ENCODE data around the gene ZNF700.
"Not testable (repeated sequence)": the region's sequence is repeated elsewhere in the genome, so short reads cannot be mapped to it uniquely, and the experiment has no call there.

ZNF700 gene

DNA sequence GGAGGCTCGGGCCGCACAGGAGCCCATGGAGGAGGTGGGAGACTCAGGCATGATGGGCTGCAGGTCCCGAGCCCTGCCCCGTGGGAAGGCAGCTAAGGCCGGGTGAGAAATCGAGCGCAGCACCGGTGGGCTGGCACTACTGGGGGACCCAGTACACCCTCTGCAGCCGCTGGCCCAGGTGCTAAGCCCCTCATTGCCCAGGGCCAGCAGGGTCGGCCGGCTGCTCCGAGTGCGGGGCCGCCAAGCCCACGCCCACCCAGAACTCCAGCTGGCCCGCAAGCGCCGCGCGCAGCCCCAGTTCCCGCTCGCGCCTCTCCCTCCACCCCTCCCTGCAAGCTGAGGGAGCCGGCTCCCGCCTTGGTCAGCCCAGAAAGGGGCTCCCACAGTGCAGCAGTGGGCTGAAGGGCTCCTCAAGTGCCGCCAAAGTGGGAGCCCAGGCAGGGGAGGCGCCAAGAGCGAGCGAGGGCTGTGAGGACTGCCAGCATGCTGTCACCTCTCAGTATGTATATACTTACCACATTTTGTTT, 16.5 kb downstream of the ZNF700 start:
- DNase-seq (ENCODE audit: low spot score): not testable (repeated sequence)

DNA sequence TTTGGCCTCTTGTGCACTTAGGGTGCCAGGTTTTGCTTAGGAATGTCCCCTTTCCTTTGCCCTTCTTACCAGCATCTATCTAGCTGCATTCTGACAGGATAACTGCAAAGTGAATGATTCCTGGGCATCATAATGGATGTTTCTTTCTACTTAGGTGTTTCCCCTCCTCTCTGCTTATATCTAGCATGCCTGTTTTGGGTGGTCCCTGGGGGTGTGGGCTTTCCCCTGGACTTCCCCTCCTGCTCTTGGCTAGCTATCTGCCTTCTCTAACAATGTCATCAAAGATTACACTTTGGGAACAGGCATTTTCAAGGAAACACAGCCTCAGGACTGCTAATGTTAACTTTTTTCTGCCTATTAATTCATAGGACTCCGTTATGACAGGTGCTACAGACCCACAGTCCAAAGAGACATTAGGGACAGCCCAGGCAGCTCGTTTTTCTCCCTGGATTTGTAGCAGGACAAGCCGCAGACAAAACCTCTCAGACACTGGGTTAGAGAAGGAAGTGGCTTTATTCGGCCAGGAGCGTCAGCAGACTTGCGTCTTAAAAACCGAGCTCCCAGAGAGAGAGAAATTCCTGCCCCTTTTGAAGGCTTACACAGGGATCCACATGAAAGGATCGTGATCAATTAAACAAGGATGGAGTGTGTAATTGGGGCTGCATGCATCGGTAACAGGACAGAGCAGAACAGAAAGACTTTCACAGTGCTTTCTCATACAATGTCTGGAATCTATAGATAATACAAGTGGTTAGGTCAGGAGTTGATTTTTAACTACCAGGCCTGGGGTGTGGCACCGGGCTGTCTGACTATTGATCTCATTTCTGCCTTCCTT, 17.3 kb downstream of the ZNF700 start:
- DNase-seq (ENCODE audit: low spot score): no peak

DNA sequence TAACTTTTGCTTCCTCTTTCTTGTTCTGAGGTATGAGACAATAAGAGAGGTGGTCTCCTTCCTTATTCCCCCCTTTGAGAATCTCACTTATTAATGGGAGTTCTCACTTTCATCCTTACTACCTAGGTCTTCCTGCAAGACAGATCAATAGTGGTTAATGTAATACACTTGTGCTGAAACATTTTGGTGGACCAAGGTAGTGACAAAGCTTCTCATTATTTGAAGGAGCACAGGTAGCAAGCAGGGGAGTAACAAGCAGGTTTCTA, 17.9 kb downstream of the ZNF700 start:
- DNase-seq (ENCODE audit: low spot score): no peak

DNA sequence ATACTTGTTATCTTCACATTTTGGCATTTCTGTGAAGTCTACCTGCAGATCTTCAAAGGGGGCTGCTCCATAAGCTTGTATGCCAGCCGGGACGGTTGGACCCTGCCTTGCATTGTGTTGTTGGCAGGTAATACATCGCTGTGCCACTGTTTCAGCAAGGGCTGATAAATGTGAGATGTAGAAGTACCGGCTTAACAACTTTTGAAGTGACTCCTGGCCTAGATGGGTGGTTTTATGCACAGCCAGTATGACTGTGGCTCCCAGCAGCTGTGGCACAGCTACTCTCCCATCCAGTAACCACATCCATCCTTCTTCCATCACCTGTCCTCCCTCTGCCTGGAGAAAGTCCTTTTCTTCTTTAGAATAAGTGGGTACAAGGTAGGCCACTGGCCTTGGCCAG, 19.7 kb downstream of the ZNF700 start:
- DNase-seq (ENCODE audit: low spot score): no peak

DNA sequence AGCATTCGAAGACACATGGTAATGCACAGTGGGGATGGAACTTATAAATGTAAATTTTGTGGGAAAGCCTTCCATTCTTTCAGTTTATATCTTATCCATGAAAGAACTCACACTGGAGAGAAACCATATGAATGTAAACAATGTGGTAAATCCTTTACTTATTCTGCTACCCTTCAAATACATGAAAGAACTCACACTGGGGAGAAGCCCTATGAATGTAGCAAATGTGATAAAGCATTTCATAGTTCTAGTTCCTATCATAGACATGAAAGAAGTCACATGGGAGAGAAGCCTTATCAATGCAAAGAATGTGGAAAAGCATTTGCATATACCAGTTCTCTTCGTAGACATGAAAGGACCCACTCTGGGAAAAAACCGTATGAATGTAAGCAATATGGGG, 23.7 kb downstream of the ZNF700 start:
- DNase-seq (ENCODE audit: low spot score): no peak

DNA sequence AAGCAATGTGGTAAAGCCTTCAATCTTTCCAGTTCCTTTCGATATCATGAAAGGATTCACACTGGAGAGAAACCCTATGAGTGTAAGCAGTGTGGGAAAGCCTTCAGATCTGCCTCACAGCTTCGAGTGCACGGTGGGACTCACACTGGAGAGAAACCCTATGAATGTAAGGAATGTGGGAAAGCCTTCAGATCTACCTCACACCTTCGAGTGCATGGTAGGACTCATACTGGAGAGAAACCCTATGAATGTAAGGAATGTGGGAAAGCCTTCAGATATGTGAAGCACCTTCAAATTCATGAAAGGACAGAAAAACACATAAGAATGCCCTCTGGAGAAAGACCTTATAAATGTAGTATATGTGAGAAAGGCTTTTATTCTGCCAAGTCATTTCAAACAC, 24.3 kb downstream of the ZNF700 start:
- DNase-seq (ENCODE audit: low spot score): no peak

DNA sequence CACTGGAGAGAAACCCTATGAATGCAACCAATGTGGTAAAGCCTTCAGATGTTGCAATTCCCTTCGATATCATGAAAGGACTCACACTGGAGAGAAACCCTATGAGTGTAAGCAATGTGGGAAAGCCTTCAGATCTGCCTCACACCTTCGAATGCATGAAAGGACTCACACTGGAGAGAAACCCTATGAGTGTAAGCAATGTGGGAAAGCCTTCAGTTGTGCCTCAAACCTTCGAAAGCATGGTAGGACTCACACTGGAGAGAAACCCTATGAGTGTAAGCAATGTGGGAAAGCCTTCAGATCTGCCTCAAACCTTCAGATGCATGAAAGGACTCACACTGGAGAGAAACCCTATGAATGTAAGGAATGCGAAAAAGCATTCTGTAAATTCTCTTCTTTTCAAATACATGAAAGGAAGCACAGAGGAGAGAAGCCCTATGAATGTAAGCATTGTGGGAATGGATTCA, 24.7 kb downstream of the ZNF700 start:
- not testable (repeated sequence) for DNase-seq (ENCODE audit: low spot score)

DNA sequence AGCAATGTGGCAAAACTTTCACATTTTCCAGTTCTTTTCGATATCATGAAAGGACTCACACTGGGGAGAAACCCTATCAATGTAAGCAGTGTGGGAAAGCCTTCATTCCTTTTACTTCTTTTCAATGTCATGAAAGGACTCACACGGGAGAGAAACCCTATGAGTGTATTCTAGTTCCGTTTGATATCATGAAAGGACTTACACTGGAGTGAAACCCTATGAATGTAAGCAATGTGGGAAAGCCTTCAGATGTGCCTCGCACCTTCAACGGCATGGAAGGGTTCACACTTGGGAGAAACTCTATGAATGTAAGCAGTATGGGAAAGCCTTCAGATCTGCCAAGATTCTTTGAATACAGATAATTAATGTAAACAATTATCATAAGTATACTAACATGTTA, 25.4 kb downstream of the ZNF700 start:
- no peak for DNase-seq (ENCODE audit: low spot score)

DNA sequence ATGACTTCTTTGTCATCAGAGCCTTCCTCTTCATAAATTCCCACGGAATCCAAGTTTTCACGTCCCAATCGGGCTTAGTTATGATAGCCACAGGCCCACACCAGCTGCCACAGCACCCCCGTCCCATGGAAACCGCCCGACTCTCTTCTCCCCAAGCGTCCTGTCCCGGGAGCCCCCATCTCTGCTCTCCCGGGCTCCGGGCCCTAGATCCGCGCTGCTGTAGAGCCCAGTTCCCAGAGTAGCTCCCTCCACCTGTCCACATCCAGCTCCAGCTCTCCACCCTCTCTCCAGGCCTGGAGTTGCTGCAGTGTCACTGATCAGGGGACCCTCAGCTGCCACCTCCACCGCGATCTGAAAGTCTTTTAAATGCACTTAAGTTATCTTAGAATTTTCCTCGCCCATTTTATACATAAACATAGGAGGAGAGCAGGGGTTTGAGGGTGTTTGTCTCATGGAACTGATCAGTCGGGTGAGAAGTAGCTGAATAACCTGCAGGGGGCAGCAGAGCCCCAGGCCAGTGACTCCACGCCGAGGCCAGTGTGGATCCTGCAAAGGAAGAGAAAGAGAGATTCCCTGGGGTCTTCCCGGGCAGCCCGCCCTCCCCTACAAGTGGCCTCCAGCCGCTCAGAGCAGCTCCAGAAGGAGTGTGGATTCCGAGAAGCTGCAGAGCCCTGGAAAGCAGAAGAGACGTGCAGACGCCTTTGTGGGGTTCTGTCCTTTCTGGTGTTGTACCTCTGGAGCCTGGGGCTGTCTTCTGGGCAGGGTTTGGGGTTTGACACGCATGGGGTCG, 38.9 kb downstream of the ZNF700 start:
- peak; percentile 90 for DNase-seq (ENCODE audit: low spot score)

DNA sequence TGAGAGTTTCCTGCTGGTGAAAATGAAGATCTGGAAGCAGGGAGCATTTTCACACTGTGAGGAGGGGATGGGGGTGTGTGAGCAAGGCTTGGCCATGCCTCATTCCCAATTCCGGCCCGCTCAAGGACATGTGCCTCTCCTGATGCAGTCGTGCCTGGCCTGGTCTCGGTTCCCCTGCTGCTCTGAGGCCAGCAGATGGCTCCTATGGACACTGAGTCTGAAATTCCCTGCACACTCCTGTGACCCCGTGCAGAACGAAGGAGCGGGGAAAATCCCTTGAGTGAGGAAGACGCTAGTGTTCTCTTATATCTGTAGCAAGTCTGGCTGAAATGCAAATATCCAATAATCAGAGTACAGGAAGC, 39.6 kb downstream of the ZNF700 start:
- peak; percentile 29 for DNase-seq (ENCODE audit: low spot score)

DNA sequence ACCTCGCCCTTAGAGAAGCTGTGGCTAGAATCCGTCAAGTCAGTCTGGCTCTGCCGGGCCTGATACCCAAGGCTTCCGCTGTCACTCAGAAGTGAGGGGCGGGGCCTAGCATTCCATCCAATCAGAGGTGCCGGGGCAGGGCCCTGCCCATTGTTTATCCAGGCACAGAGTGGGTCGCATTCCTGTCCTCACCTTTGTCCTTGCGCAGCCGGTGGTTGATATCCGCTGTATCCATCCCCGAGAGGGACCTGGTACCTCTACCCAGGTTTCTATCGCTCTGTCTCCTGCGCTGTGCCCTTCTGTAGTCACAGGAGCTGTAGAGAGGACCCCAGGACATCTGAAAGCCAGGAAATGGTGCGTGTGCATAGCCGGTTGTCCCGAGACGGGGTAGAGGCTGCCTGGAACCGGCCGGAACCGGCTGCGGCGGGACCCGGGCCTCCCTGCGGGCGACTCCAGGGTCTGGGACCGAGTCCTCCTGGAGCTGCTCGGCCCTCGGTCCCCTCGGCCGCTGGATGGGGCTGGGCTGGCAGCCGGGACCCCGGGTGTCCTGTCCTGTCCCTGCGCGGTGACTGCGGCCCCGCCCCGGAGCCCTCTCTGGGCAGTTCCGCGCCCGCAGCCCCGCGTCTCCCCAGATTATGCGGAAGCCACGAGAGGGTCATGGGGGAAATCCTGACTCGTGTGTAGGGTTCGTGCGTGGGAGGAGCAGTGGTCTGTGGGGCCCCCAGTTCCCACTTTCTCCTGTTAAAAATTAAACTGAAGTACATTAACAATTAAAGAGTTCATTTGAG, 40.1 kb downstream of the ZNF700 start, which contains the start of gene ZNF763:
ZNF763 (plus strand) TSS at position 183 of the 788 bp plus-strand sequence; CDS start at position 352, 169 bp downstream.
- DNase-seq (ENCODE audit: low spot score): peak; percentile 94

DNA sequence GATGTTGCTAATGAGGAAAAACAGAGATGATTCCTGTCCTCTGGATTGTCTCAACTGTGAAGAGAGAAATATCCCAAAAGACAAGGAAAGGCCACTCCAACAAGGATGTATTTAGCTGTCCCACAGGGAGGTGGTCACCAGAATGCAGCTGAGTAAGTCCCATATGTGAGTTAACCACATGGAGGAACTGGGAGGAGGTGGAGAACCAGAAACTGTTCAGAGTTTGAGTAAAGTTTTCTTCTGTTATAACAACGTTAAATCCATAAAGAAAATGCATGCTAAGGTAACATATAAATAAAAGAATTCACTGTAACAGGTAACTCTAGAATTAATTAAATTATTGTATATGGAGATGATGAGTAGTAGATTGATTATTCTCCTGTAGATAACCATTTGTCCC, 45.3 kb downstream of the ZNF700 start:
- DNase-seq (ENCODE audit: low spot score): no peak

DNA sequence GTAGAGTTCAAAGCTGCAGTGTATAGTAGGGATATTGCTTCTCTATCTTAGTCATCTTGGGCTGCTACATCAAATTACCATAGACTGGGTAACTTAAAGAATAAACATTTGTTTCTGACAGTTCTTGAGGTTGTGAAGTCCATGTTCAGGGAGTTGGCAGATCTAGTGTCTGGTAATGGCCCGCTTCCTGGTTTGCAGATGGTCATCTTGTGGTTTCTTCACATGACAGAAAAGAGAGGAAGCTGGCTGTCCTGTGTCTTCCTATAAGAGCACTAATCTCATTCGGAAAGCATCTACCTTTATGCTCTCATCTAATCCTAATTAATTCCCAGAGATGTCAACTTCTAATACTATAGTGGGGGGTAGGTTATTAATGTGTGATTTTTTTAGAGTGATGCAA, 46.1 kb downstream of the ZNF700 start:
- DNase-seq (ENCODE audit: low spot score): no peak

DNA sequence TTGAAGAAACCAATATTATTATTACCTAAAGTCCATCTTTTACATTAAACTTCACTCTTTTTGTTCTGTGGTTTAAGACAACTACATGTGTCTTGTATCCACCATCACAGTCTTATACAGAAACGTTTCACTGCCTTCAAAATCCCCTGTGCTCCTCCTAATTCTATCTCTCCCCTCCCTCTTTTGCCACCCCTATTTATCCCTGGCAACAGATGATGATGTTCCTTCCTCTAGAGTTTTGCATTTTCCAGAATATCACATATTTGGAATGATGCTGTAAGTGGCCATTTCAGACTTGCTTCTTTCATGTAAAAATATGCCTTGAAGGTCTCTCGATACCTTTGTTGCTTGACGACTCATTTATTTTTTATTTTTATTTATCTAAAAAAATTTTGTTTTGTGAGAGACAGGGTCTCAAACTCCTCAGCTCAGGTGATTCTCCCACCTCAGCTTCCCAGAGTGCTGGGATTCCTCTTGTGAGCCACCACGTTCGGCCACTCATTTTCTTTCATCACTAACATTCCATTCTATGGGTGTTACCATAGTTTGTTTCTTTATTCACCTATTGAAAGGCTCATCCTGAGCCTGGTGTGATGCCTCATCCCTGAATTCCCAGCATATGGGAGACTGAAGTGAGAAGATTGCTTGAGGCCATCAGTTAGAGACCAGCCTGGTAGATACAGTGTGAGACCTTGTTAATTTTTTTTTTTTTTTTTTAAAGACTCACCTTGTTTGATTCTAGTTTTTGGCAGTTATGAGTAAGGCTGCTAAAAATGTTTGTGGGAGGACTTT, 48.3 kb downstream of the ZNF700 start:
- DNase-seq (ENCODE audit: low spot score): no peak

DNA sequence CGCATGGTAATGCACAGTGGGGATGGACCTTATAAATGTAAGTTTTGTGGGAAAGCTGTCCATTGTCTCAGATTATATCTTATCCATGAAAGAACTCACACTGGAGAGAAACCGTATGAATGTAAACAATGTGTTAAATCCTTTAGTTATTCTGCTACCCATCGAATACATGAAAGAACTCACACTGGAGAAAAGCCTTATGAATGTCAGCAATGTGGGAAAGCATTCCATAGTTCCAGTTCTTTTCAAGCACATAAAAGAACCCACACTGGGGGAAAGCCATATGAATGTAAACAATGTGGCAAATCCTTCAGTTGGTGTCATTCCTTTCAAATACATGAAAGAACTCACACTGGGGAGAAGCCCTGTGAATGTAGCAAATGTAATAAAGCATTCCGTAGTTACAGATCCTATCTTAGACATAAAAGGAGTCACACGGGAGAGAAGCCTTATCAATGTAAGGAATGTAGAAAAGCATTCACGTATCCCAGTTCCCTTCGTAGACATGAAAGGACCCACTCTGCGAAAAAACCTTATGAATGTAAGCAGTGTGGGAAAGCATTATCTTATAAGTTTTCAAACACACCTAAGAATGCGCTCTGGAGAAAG, 53.7 kb downstream of the ZNF700 start:
- no peak for DNase-seq (ENCODE audit: low spot score)

DNA sequence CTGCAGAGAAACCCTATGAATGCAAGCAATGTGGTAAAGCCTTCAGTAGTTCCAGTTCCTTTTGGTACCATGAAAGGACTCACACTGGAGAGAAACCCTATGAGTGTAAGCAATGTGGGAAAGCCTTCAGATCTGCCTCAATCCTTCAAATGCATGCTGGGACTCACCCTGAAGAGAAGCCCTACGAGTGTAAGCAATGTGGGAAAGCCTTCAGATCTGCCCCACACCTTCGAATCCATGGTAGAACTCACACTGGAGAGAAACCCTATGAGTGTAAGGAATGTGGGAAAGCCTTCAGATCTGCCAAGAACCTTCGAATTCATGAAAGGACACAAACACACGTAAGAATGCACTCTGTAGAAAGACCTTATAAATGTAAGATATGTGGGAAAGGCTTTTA, 54.6 kb downstream of the ZNF700 start:
- DNase-seq (ENCODE audit: low spot score): no peak

DNA sequence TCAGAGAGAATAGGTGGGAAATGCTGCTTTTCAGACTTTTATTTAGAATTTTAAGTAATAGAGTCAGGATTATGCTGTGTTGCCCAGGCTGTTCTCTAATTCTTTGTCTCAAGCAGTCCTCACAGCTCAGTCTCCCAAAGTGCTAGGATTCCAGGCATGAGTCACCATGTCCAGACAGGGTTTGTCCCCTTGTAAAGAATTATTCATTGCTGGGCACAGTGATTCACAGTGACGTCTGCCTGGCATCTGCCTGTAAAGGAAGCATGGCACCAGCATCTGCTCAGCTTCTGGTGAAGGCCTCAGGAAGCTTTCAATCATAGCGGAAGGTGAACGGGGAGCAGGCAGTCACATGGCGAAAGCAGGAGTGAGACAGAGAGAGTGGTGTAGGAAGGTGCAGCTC, 57.6 kb downstream of the ZNF700 start:
- no peak for DNase-seq (ENCODE audit: low spot score)

DNA sequence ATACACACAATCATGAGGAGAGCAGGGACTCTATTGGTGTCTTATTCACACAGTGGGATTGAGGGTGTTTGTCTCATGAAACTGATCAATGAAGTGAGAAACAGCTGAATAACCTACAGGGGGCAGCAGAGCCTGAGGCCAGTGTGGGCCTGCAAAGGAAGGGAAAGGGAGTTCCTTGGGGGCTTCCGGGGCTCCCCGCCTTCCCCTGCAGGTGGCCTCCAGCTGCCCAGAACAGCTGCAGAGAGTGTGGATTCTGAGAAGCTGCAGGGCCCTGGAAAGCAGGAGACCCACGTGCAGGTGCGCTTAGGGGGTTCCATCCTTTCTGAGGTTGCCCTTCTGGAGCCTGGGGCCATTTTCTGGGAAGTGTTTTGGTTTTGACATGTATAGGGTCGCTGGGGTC, 60.1 kb downstream of the ZNF700 start:
- DNase-seq (ENCODE audit: low spot score): peak; percentile 58

DNA sequence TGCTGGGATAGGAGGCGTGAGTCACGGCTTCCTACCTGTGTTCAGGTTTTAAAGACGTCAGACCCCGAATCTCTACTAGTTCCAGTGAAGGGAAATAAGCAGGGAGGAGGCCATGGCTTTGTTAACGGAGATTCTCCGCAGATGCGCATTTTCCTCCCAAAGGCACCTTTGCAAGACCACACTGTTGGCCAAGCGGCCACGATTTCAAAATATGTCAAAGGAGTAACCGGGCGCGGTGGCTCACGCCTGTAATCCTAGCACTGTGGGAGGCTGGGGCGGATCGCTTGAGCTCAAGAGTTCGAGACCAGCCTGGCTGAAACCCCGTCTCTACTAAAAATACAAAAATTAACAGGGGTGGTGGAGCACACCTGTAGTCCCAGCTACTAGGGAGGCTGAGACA, 61.8 kb downstream of the ZNF700 start:
- DNase-seq (ENCODE audit: low spot score): no peak

DNA sequence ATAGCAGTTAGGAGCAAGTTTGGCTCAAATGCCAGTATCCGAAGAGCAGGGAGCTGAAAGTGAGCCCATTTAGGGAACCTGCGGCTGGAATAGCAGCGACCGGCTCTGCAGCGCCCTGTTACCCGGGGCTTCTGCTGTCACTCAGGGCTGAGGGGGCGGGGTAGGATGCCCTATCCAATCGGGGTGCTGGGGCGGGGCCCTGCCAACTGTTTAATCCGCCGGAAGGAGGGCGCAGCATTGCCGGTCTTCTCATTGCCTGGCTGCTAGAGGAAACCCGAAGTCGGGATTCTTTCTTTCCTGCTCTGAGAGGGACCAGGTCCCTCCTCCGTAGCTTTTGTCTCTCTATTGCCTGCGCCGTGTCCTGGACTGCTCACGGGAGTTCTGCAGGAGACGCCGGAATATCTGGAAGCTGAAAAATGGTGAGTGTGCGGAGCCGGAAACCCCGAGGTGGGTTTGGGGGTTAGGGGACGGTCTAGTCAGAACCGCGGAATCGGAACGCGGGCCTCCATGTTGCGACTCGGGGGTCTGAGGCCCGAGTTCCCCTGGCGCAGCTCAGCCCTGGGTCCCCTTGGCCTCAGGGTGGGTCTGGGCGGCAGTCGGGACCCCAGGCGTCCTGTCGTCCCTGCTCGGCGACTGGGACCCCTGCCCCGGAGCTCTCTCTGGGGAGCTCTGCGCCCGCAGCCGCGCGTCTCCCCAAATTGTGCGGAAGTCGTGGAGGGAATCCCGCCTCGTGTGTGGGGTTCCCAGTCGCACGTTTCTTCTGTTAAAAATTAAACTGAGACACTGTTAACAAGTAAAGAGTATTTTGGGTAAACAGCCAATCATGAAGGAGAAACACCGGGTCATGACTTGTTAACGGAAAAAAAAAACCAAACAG, 62.7 kb downstream of the ZNF700 start:
- peak; percentile 97 for DNase-seq (ENCODE audit: low spot score)
